ENCODE results near the gene PHC3.
A peak's percentile ranks its signal among the peaks of the same experiment; 100 is the strongest.

PHC3 gene

DNA sequence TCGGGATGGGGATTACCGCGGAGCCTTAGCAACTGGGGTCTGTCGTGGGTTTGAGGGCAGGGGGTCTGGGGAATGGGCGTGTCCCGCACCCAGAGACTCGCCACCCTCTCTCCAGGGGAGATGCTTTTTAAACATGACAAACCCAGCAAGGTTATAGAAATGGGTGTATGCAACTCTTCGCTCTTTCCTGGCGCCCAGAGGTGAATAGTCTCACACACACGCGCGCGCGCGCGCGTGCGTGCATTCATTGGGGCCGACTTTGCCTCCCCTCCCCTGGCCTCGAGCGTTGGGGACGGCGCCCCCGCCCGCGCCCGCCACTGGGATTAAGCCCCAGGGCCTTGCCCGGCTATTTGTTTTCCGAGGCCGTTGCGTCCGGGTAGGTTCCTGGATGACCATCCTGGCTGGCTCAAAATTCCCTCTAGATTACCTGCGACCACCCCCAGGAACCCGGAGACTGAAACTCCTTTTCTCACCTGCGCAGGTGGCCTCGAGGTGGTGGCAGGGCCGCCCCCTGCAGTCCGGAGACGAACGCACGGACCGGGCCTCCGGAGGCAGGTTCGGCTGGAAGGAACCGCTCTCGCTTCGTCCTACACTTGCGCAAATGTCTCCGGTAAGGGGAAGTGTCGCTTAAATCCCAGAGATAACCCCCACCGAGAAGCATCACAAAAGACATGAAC lies 143.0 kb downstream of the PHC3 start:
- H3K9me3 ChIP-seq (ENCODE audit: control insufficient read depth, low read length) = no peaks in the 10 kb centered on the region
- no peaks in the 10 kb centered on the region for H3K36me3 ChIP-seq (ENCODE audit: control insufficient read depth, insufficient read depth, low read length)
- peak overlapping the region; percentile 47 for H3K4me3 ChIP-seq (ENCODE audit: extremely low read depth, insufficient read depth, low read length, poor library complexity, severe bottlenecking)
- no peaks in the 10 kb centered on the region for H3K4me1 ChIP-seq (ENCODE audit: control insufficient read depth, insufficient read depth, low read length, poor library complexity, severe bottlenecking)
- 1 to 3% methylated on average over 35 to 37 of the region's 51 CpGs for WGBS, 2 experiments (ENCODE audit: insufficient coverage in 2 of 2)
- H3K27ac ChIP-seq (ENCODE audit: low read depth, low read length, severe bottlenecking) = no peak overlapping the region
